Right lung (tissue), 5 donors: Measurements from ENCODE around the gene PRLR. TPM values are rescaled to one million over a fixed set of nuclear protein-coding genes. Genes with fewer than 3 reads are reported as not detected.

ENCODE experiments used
- DNase-seq, 2 donors: peaks; one replicate each; pipeline ENCODE4 v3.0.0-alpha.2; 2013
- polyA plus RNA-seq, 5 donors: library from polyadenylated mRNA; unstranded; fragments of 120-200 nt; gene quantifications; one replicate each; pipeline versions ENCODE4 v1.2.1 to v1.2.3, GENCODE V29; 2013; ENCODE audit warnings: inconsistent platforms in 1 of 5, low replicate concordance in 1 of 5; ENCODE audit not compliant: insufficient read length in 5 of 5, insufficient read depth in 1 of 5

PRLR gene
- polyA plus RNA-seq, 5 donors: 1.7 to 3.0 (median 2.3) TPM

DNA sequence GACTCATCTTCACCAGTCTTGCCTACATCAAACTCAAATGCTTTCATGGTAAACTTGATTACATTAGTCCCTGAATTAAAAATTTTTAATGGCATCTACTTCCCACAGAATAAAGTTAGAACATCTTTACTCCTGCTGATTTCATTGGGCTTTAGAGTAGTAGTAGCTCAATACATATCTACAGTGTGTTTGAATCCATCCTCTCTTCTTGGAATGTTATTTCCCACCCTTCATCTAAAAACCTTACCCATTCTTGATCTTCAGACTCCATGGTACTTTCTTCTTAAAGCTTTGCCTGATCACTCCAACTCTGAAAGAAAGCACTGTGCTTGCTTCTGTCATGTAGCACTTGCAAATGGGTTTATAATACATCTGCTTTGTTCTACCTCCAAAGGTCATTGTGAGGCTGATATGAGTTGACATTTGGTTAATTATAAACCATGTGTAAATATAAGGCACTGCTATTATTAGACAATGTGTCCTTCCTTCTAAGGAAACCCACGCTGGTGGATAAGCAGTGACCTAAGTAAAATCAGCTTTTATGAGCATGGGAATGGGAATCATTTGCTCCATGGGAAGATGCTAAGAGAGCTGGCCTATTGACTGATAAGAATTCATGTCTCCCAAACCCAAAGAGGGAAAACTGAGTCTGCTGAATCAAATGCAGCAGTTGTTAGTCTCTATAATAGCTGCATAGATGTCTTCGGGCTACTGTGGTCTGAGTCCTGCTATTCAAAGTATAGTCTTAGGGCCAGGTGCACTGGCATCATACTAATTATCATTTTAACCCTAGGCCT is 7.5 kb upstream of the PRLR start:
- DNase-seq: no peak

DNA sequence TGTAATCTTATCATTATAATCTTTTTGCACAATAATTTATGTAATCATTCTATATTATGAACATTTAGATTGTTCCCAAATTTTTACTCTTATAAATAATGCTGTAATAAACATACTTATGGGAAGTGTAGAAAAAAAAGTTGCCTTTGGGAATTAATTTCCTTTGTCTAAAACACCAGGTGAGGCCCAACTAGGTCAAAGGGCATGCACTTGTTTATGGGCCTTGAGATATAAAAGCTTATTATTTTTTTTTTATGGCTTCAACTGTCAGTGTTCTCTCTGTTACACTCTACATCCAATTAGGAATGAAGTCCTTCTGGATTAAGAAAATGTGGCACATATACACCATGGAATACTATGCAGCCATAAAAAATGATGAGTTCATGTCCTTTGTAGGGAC is 6.5 kb upstream of the PRLR start:
- no peak for DNase-seq

DNA sequence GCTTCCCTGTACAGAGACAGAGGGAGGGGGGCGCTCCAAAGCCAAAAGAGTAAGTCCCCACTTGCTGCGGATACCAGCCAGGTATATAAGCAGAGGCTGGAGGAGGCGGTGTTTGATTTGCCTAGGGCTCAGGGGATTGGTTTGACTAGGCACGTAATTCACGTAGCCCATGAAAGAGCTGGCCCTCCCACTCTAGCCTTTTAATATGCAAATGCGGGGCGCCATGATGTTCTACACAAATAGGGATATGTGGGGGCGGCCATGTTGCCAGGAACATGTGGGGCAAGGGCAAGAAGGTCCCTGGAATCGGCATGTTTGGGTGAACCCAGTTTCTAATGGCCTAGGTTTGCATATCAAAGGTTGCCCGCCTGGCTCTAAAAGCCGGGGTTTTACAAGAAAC is 3.3 kb upstream of the PRLR start:
- no peak for DNase-seq

DNA sequence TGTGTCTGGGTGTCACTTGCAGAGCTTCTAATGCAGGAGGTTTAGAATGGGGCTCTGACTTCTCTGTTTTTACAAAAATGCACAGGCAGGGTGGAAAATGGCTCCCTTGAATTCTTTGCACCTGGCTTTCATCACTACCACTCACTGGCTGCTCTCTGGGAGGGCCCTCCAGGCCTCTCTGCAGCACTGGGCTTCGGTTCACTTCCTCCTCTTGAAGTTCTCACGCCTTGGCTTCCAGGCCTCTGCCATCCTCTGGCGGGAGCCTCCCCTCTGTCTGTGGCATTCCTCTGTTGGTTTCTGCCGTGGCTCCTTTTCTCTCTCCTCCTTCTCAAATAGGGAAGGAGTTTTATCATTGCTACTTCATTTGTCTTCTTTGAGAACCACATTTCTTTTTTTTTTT is 2.8 kb upstream of the PRLR start:
- no peak for DNase-seq

DNA sequence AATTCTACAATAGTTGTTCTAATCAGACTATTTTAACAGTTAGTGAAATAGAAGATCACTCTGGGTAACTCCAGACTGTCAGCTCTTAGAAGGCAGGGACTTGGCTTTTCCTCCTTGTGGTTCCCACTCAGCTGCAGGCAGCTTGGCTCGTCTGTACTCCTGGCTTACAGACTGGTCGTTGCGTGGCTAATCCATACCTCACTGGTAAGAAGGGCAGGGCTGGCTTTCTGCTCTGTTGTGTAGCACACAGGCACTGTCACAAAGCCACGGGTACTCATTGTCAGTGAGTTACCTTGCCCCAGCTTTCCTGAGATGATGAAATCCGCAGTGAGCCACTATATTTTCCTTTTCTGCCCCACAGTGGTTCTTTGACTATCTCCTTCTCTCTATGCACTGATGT is 1.8 kb upstream of the PRLR start:
- no peak for DNase-seq

DNA sequence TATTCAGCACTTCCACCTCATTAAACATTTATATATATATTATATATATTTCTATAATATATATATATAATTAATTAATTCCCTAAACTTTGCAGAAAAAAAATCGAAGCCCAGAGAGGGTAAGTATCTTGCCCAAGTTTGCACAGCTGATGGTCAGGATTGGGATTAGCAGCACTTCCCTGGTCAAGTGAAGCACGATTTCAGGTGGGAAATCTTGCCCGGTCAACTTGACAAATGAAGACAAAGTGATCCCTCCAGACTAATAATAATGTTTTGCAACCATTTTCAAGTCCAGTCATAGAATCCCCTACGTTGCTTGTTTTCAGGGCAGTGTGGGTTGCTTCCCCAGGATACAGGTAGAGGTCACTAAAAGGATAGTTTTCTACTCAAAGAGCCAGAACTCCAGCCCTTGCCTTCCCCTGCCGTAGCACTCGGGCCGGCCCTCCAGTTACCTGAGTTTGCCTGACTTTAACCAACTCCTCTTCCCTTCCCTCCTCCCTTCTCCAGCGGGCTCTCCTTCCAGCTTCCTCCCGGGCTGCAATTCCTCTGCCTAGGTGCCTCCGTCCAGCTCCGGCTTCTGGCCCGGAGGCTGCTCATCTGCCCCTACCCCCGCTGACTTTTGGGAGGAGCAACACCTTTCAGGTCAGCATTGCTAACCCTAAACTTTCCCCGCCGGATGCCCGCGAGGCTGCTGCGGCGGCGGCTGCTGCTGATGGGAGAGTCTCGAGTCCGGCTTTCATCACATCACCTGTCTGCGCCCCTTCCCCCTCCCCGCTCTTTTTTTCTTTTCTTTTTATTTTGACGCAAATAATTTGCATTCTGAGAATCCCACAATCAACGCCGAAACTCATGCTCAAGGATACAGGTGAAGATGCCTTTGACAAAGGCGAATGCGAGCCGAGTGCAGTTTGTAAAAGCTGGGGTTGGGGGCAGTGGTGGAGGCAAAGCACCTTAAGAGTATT is 930 bp downstream of the PRLR start:
- peak in 1 of 2 donors; percentile 22 for DNase-seq

DNA sequence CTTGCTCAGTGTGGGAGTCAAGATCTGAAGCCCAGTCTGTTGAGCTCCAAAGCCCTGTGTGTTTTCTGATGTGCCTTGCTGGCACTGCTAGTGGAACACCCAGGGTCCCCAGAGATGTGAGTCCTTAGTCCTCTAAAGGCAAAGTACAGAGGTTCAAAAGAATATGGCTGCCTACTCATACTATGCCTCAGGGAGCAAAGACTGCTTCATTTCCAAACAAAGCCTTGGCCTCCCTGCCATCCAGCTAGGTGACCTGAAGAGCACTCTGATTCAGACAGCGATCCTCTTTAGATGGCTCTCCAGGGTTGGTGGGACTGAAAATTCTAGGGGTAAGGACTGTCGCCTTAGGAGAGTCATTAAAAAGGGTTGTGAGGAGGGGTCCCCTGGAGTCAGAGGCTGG is 2.0 kb downstream of the PRLR start:
- no peak for DNase-seq

DNA sequence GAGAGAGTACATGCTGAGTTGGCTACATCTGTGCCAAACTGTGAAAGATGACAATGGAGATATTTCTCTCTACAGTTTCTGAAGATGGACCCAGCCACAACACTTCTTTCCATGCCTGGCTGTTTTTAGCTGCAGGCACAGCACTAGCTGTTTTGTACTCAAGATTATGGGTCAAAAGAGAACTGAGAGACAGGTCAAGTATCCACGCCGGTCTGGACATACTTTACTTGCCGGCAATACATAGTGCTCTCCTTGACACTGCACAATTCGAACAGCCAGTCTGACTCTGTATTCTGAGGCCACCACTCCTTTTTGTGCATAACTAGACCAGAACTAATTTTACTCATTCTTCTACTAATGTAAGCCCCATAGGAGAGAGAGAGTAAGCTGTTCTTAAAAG is 2.6 kb downstream of the PRLR start:
- no peak for DNase-seq

DNA sequence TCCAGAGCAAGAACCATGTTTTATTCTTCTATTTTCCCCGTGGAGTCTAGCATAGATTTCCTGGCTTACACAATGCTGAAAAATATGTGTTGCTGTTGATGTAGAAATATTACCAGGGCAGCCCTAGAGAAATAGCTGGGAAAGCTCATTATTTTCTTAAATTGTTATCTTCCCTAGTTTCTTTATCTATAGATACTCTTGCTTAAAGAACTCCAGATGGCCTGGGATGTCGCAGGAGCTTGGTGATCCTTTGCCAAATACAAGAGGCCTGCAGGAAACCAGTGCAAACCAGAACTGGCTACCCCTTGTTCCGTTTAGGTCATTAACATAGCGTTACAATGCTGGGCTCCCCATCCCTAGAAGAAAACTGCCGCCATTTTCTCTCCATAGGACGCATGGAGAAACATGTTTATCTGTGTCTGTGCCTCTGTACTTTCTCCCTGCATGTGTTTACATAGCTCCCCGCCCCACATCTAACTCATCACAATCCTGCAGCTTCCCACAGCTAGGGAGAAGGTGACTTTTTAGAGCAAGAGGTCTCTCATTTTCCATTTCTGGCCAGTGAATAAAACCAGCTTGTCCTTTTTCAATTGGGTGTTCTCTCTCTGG is 6.4 kb downstream of the PRLR start:
- DNase-seq: peak in 1 of 2 donors; percentile 46

DNA sequence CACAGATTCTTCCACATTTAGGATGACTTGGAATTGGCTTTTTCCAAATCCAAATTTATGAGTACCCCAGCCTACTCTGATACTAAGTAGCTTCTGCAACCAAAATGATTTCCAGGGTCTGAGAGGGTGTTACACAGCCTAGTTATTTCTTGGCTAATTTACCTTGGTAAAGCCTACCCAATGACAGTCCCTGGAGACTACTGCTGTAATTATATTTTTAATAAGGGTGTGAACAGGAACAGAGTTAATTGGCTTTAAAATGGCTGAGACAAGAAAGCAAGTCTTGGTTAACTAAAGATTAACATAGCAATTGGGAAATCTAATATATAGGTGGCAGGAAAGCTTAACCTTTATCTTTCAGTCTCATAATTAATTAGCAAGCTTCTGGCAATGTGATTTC is 9.3 kb downstream of the PRLR start:
- no peak for DNase-seq

DNA sequence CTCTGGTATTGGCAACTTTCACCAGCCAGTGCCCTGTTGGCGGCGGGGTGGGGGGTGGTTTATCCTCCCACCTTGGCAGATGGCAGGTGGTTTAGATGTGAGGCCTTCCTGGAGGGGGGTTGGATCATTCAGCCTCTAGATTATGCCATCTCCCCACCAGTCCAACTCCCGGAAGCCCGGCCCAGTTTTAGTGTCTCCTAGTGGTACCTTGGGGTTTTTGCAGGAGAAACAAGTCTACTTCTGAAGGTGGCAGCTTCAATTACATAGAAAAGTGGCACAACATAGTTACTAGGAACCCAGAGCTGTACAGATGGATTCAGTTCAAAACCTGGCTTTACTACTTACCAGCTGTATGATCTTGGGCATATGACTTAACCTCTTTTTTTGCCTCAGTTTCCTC is 11.3 kb downstream of the PRLR start:
- no peak for DNase-seq

DNA sequence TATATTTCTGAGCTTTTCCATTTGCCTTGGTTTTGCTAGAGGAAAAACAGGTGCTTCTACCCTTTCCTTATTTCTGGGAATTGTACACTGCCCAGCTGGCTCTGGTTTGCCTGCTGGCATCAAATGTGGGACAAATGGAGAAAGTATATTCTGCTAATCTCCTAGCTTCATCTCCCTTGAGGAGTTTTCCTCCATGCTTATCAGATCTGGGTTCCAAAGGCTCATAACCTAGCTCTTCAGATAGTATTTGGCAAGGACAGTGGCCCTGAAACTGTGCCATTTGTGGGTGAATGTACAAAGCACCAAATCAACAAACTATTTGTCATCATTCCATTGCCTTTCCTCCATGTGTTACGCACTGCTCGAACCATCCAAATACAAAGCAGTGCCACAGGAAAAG is 16.2 kb downstream of the PRLR start:
- no peak for DNase-seq

DNA sequence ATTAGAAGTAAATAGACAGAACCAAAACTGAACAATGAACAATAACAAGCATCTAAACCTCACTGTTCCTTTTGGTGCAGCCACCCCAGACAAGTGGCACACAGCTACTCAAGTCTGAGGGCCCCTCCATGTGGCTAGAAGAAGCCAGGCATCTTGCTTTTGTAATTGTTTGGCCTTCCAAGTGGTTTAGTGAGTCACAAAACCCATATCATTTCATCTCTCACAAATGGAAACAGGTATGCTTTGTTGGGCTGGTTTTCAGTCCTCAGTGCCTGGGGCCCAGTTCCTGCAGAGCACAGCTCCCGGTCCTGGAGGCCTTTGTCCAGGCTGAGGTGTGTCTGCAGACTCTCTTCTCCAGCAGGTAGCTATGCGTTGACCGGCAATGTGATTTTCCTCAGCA is 16.7 kb downstream of the PRLR start:
- DNase-seq: no peak

DNA sequence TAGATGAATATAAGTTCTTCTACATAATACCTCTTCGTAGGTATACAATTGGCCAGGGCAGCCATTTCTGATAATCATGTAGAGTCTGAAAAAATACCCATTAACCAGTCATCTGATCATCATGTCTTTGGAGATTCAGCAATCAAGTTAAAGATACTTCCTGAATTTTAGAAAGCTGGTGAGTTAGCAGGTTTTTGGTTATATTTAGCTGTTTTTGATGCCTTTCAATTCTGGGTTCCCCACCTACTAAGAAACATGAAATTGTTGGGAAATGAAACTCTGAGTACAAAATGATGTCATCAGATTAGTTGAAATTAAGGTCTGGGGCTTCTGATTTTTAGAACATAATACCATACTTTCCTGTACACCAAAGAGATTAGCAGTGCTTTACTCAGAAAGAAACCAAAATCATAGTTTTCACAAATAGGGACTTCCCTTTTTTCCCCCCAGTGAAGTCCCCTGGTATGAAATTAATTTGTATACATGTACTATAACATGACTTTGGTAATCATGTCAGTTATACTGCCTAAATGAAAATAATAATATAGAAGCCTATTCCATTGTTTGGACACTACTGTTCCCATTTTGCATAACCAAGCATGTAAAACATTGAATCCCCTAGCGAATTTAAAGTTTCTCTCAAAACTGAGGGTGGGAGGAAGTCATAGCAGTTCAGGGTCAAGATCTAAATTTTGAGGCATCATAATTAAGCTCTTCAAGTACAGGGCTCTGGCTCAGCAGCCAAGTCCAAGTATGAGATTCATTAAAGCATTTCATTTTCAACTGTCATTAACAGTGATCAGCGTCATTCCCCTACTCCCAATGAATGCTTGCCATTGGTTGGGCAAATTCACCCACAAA is 17.9 kb downstream of the PRLR start:
- no peak for DNase-seq

DNA sequence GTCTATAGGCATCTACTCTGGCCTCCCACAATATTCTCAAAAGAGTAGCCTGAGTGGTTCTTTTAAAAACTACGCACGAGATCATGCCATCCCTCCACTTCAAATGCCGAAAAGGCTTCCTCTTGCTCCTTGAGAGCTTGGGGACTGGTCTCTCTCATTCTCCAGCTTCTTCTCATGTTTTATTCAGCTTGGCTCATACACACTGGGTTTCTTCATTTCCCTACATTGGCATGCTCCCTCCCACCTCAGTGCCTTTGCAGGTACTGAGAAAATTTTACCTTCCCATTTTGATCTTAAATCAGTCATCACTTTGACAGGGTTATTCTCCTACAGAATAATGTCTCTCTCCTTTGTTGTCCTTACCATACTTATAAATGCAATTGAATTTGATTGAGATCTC is 20.4 kb downstream of the PRLR start:
- DNase-seq: no peak

DNA sequence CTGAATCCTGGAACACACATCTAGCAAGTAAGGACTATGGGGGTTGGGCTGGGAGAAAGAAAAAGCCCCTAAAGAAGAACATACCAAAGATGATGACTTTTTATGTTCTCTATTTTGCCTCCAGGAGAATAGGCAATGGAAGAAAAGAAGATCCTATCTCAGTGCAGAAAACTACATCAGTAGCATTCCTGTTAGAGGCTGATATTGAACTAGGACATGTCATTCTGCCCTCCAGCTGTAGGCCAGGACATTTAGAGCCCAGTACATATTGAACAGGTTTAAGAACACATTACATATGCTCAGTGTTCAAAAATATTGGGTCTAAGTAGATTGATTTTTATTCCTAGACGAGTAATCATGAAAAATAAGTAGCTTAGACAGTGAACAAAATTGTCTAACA is 24.7 kb downstream of the PRLR start:
- DNase-seq: no peak

DNA sequence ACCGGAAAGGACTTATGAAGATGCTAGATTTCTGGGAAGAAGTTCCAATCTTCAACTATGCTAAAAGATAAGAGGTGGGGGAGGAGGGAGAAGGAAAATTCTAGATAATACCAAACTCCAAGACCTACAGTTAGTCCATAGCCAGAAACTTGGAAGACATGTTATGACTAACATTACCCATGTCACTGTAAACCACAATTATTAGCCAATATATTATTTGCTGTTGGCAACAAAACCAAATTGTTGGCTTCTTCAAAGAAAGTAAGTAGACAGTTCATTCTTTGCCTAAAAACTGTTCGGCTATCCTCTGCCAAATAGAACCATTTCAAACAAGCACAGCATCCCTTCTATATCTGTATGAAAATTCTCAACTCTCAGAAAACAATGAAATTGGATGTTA is 25.1 kb downstream of the PRLR start:
- DNase-seq: no peak

DNA sequence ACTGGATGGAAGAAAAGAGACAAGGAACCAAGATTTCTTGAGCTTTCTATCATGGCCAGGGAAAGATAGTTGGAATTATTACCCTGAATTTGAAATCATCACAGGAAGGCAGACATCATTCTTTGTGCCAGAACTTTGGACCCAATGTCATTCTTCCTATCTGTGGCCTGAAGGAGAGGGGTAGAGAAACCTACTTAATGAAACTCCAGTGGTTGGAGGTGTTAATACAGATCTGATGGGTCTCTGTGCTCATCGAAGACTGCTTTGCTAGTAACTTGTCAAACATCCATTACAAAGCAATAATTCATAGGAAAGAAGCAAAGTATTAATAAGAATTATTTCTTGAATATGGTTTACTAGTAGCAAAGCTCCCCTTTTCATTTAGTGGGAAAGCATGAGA is 26.9 kb downstream of the PRLR start:
- DNase-seq: no peak

DNA sequence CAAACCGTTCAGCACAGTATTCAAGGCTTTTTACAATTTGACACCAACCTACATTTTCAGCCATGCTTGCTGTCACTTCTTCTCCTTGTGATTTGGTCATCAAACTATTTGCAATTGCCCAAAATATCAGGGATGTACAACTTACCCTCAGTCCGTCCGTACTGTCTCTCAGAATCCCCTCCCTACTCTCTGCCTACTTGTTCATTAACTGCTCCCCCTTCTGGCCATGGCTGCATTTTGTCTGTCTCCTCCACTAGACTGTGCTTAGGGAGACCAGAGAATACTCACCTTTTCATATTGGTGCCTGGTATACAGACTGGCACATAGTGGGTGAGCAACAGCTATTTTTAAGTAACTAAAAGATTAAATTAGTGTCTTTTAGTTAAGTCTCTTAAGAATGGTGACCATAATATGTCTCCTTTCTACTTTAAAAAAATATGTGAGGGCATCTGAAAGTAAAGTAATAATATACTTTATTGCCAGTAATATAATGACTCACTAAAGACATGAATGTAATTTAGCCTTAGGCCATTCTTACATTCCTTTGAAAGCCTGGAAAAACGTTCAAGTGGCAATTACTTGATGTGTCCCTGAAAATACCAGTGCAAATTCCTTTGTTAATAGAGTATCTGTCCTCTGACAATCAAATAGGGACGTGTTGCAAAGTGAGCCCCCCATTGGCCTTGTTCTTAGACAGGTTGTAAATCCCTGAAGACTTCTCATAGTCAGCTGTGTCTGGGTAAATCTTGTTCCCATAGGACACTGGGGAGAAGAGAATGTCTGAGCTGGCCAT is 27.8 kb downstream of the PRLR start:
- no peak for DNase-seq

DNA sequence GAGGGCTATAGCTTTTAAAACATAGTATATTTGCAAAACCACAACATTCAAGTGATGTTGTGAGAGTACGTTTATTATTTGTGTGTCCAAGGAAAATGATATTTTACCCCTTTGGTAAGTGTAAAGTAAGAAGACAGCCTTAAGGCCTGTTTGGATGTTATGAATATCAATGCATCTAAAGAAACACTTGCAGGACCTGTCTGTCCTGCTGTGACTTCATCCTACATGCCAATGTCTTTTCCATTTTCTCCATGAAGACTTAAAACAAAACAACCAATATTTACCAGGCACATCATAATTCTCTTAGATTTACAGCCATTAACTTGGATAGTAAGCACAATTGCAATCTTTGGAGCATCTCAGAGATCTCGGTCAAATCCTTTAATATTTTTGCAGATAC is 29.0 kb downstream of the PRLR start:
- DNase-seq: no peak

DNA sequence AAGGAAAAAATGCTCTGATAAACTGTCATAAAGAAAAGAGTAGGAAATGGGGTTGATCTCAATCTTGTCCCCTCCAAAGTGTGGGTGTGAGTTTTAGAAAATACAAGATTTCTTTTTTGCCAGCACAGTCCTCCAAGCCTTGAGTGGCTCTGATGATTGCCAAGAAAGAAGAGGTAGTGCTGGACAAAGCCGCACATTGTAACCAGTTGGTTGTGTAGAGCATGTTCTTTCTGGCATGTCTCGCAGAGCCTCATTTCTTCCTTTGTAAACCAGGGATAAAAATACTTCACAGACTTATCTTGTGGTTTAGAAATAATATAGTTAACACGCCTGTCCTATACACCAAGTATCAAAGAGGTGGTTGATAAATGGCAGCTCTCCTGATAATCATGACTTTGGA is 30.4 kb downstream of the PRLR start:
- no peak for DNase-seq
